Measurements from ENCODE around the gene ZNF681. TPM values are rescaled to one million over a fixed set of nuclear protein-coding genes. Genes with fewer than 3 reads are reported as not detected.

ZNF681 gene
- 5.0 TPM for polyA plus RNA-seq (2013, experiment 1 of 2)
- polyA plus RNA-seq (2013, experiment 2 of 2), result 6.7 TPM

DNA sequence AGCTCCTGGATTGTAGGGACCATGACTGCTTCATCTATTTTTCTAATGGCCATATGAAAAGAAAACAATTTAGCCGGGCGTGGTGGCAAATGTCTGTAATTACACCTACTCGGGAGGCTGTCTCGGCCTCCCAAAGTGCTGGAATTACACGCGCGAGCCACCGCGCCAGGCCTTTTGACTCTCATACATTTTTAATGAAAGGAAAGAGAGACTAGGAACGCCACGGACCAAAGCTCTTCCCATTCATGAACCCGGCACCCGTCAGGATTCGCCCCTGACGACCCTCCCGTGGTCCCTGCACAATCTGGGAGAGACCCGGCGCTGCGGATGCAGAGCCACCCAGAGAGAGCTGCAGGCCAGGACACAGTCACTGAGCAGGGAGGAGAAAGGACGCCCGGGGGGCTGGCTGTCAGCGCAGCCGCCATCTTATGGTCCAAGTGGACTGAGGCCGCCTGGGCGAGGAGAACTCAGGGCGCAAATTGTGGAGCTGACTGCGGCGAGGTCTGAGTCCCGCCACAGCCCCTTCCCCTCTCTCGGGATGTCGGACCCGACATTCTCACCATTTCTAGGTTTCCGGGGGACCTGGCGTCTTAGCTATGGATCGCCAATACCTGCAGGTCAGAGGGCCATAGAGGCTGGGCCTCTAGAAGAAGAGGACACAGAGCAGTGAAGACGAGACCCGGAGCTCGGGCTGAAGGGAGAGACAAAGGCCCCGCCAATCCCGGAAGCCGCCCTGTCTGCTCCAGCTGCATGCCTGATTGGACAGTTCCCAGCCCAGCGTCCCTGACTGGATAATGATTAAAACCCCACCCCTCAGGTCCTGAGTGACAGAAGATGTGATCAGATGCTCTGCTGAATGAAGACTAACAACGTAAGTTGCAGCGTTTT is at the start of gene ZNF681:
Gene ZNF681 (minus strand): TSS at position 705 of the 888 bp plus-strand sequence. CDS start 142 bp downstream, at position 563.
- 1% methylated on average over 44 of the region's 44 CpGs for WGBS
- Histone ChIP-seq H3K27me3 (ENCODE audit: insufficient read depth, low read length) (0 out of 2 replicates have a peak, but pooled peaks cover 2% of the 10 kb centered on the region), H3K9me3 (ENCODE audit: insufficient read depth, low read depth, low read length) (0 out of 2 replicates have a peak, but pooled peaks cover 3% of the 10 kb centered on the region), H3K4me1 (ENCODE audit: insufficient read depth, low read length) (peaks cover 6% of the 10 kb centered on the region; the same call in 1 of the 2 replicates), H3K9ac (ENCODE audit: low read depth, low read length) (peak within 1 kb of the TSS; percentile 85), H3K36me3 (ENCODE audit: insufficient read depth, low read length) (peaks cover 13% of the 10 kb centered on the region), H3K27ac (ENCODE audit: low read depth, low read length) (peak within 1 kb of the TSS; percentile 88), H3K4me3 (ENCODE audit: low read length) (peak within 1 kb of the TSS; percentile 82)

DNA sequence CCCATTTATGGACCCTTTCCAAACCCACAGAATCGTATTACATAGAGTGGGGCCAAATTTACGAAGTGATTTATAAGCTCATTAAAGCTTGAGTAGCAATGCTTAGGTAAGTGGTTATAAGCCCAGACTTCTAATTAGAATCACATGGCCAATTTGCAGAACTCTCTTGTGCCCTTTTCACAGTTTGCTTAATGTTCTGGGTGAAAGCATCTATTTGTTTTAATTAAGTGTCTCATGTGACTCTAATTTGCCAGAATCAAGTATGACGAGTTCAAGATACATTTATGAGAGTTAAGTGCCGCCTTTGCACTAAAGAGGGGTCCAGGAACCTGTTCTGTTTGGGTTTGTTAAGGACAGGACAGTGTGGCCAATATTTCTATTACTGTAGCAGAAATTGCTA is 46.0 kb upstream of the ZNF681 start:
- Histone ChIP-seq H3K27me3 (ENCODE audit: insufficient read depth, low read length) (no peaks in the 10 kb centered on the region), H3K9me3 (ENCODE audit: insufficient read depth, low read depth, low read length) (no peaks in the 10 kb centered on the region), H3K27ac (ENCODE audit: low read depth, low read length) (no peak overlapping the region), H3K9ac (ENCODE audit: low read depth, low read length) (no peak overlapping the region), H3K4me1 (ENCODE audit: insufficient read depth, low read length) (no peaks in the 10 kb centered on the region), H3K36me3 (ENCODE audit: insufficient read depth, low read length) (peaks cover 27% of the 10 kb centered on the region), H3K4me3 (ENCODE audit: low read length) (no peak overlapping the region)
- WGBS, result 95% methylated on average over 4 of the region's 4 CpGs

GRCh38 chr19:23802290-23802689 is 43.6 kb upstream of the ZNF681 start:
- Histone ChIP-seq H3K4me1 (ENCODE audit: insufficient read depth, low read length) (peaks cover 16% of the 10 kb centered on the region; the same call in 1 of the 2 replicates), H3K9ac (ENCODE audit: low read depth, low read length) (no peak overlapping the region), H3K4me3 (ENCODE audit: low read length) (no peak overlapping the region), H3K9me3 (ENCODE audit: insufficient read depth, low read depth, low read length) (no peaks in the 10 kb centered on the region), H3K27me3 (ENCODE audit: insufficient read depth, low read length) (no peaks in the 10 kb centered on the region), H3K27ac (ENCODE audit: low read depth, low read length) (no peak overlapping the region), H3K36me3 (ENCODE audit: insufficient read depth, low read length) (peaks cover 6% of the 10 kb centered on the region)

- H3K27ac ChIP-seq (ENCODE audit: low read depth, low read length), result no peak overlapping the region
- H3K27me3 ChIP-seq (ENCODE audit: insufficient read depth, low read length), result no peaks in the 10 kb centered on the region
- H3K4me3 ChIP-seq (ENCODE audit: low read length), result no peak overlapping the region
- H3K4me1 ChIP-seq (ENCODE audit: insufficient read depth, low read length), result peaks cover 16% of the 10 kb centered on the region; the same call in 1 of the 2 replicates
- WGBS, result 93% methylated on average over 1 of the region's 1 CpG
- H3K9ac ChIP-seq (ENCODE audit: low read depth, low read length), result no peak overlapping the region
- H3K9me3 ChIP-seq (ENCODE audit: insufficient read depth, low read depth, low read length), result no peaks in the 10 kb centered on the region
- H3K36me3 ChIP-seq (ENCODE audit: insufficient read depth, low read length), result peaks cover 3% of the 10 kb centered on the region; the same call in 1 of the 2 replicates
These were observed 43.1 kb upstream of the ZNF681 start for GRCh38 chr19:23801803-23802202.

DNA sequence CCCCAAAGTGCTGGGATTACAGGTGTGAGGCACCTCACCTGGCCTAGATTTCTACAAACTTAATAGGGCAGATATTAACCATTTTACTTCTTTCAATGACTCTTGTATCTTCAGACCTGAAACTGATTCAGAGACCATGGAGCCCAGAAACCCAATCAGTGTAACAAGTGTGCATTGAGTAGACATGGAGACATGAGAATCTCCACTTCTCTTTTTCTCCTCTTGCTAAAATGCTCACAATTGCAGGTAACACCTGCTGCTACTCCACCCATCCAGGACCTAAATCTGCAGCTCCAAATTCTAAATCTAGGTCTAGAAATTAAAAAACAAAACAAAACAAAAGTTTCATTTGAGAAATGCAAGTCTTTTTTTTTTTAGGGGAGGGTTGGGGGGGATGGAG is 42.2 kb upstream of the ZNF681 start:
- H3K36me3 ChIP-seq (ENCODE audit: insufficient read depth, low read length), result peaks cover 3% of the 10 kb centered on the region; the same call in 1 of the 2 replicates
- H3K9ac ChIP-seq (ENCODE audit: low read depth, low read length), result no peak overlapping the region
- no peaks in the 10 kb centered on the region for H3K27me3 ChIP-seq (ENCODE audit: insufficient read depth, low read length)
- no peak overlapping the region for H3K27ac ChIP-seq (ENCODE audit: low read depth, low read length)
- H3K9me3 ChIP-seq (ENCODE audit: insufficient read depth, low read depth, low read length), result no peaks in the 10 kb centered on the region
- H3K4me3 ChIP-seq (ENCODE audit: low read length), result no peak overlapping the region
- peaks cover 16% of the 10 kb centered on the region; the same call in 1 of the 2 replicates for H3K4me1 ChIP-seq (ENCODE audit: insufficient read depth, low read length)

- 97% methylated on average over 3 of the region's 3 CpGs for WGBS
- H3K27ac ChIP-seq (ENCODE audit: low read depth, low read length), result no peak overlapping the region
- H3K4me1 ChIP-seq (ENCODE audit: insufficient read depth, low read length), result peaks cover 16% of the 10 kb centered on the region; the same call in 1 of the 2 replicates
- H3K9me3 ChIP-seq (ENCODE audit: insufficient read depth, low read depth, low read length), result no peaks in the 10 kb centered on the region
- peaks cover 3% of the 10 kb centered on the region; the same call in 1 of the 2 replicates for H3K36me3 ChIP-seq (ENCODE audit: insufficient read depth, low read length)
- H3K4me3 ChIP-seq (ENCODE audit: low read length), result no peak overlapping the region
- no peak overlapping the region for H3K9ac ChIP-seq (ENCODE audit: low read depth, low read length)
- H3K27me3 ChIP-seq (ENCODE audit: insufficient read depth, low read length), result no peaks in the 10 kb centered on the region
These were observed 41.6 kb upstream of the ZNF681 start for GRCh38 chr19:23800271-23800670.

- Histone ChIP-seq H3K36me3 (ENCODE audit: insufficient read depth, low read length) (peaks cover 3% of the 10 kb centered on the region; the same call in 1 of the 2 replicates), H3K27me3 (ENCODE audit: insufficient read depth, low read length) (no peaks in the 10 kb centered on the region), H3K9me3 (ENCODE audit: insufficient read depth, low read depth, low read length) (no peaks in the 10 kb centered on the region), H3K27ac (ENCODE audit: low read depth, low read length) (no peak overlapping the region), H3K4me3 (ENCODE audit: low read length) (no peak overlapping the region), H3K9ac (ENCODE audit: low read depth, low read length) (no peak overlapping the region), H3K4me1 (ENCODE audit: insufficient read depth, low read length) (peaks cover 16% of the 10 kb centered on the region; the same call in 1 of the 2 replicates)
- 94% methylated on average over 3 of the region's 5 CpGs for WGBS
These were observed 40.6 kb upstream of the ZNF681 start for GRCh38 chr19:23799321-23799720.

DNA sequence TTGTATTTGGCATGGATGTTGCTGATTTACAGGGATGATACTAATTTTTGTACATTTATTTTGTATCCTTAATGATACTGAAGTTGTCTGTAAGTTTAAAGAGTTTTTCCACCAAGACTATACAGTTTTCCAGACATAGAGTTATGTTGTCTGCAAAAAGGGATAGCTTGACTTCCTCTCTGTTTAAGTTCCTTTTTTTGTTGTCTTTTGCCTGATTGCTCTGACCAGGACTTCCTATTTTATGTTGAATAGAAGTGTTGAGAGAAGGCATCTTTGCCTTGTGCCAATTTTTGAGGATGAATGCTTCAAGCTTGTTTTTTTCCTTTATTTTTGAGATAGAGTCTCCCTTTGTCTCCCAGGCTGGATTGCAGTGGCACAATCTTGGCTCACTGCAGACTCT is 36.8 kb upstream of the ZNF681 start:
- no peak overlapping the region for H3K4me3 ChIP-seq (ENCODE audit: low read length)
- H3K4me1 ChIP-seq (ENCODE audit: insufficient read depth, low read length), result peaks cover 16% of the 10 kb centered on the region; the same call in 1 of the 2 replicates
- no peak overlapping the region for H3K27ac ChIP-seq (ENCODE audit: low read depth, low read length)
- 0 out of 2 replicates have a peak, but pooled peaks cover 6% of the 10 kb centered on the region for H3K36me3 ChIP-seq (ENCODE audit: insufficient read depth, low read length)
- no peaks in the 10 kb centered on the region for H3K27me3 ChIP-seq (ENCODE audit: insufficient read depth, low read length)
- no peaks in the 10 kb centered on the region for H3K9me3 ChIP-seq (ENCODE audit: insufficient read depth, low read depth, low read length)
- no peak overlapping the region for H3K9ac ChIP-seq (ENCODE audit: low read depth, low read length)

GRCh38 chr19:23792784-23793183 is 34.1 kb upstream of the ZNF681 start:
- H3K27me3 ChIP-seq (ENCODE audit: insufficient read depth, low read length), result no peaks in the 10 kb centered on the region
- peaks cover 25% of the 10 kb centered on the region for H3K36me3 ChIP-seq (ENCODE audit: insufficient read depth, low read length)
- H3K9ac ChIP-seq (ENCODE audit: low read depth, low read length), result no peak overlapping the region
- no peaks in the 10 kb centered on the region for H3K9me3 ChIP-seq (ENCODE audit: insufficient read depth, low read depth, low read length)
- H3K4me3 ChIP-seq (ENCODE audit: low read length), result no peak overlapping the region
- WGBS, result 92% methylated on average over 5 of the region's 5 CpGs
- H3K27ac ChIP-seq (ENCODE audit: low read depth, low read length), result no peak overlapping the region
- H3K4me1 ChIP-seq (ENCODE audit: insufficient read depth, low read length), result peaks cover 4% of the 10 kb centered on the region; the same call in 1 of the 2 replicates

DNA sequence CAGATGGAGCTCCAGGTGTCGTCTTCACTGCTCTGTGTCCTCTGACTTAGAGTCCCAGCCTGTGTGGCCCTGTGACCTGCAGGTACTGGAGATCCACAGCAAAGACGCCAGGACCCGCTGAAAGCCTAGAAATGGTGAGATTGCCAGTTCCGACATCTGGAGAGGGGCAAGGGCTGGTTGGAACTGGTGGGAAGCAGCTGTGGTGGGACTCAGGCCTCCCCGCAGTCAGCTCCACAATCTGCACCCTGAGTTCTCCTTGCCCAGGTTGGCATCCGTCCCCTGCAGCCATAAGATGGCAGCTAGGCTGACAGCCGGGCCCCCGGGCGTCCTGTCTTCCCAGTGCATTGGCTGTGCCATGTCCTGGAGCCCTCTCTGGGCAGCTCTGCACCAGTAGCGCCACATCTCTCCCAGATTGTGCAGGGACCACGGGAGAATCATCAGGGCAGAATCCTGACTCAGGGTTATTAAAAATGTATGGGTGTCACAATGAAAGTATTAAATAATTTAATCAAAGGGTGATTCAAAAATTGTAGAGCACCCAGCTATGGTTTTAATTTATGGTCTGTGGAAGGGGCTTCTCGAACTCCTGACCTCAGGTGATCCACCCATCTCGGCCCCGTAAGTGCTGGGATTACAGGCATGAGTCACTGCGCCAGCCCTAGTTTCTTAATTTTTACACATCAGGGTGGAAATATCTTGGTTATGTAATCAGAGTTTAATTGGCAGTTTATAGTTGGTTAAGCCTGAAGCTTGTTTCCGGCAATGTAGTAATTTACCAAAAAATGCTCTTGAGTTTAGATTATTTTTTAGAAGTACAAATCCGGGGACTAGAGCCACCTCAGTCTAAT is 32.2 kb upstream of the ZNF681 start:
- no peaks in the 10 kb centered on the region for H3K27me3 ChIP-seq (ENCODE audit: insufficient read depth, low read length)
- no peaks in the 10 kb centered on the region for H3K4me1 ChIP-seq (ENCODE audit: insufficient read depth, low read length)
- no peak overlapping the region for H3K4me3 ChIP-seq (ENCODE audit: low read length)
- no peaks in the 10 kb centered on the region for H3K9me3 ChIP-seq (ENCODE audit: insufficient read depth, low read depth, low read length)
- H3K36me3 ChIP-seq (ENCODE audit: insufficient read depth, low read length), result peaks cover 44% of the 10 kb centered on the region
- no peak overlapping the region for H3K27ac ChIP-seq (ENCODE audit: low read depth, low read length)
- no peak overlapping the region for H3K9ac ChIP-seq (ENCODE audit: low read depth, low read length)
- 83% methylated on average over 17 of the region's 17 CpGs for WGBS

DNA sequence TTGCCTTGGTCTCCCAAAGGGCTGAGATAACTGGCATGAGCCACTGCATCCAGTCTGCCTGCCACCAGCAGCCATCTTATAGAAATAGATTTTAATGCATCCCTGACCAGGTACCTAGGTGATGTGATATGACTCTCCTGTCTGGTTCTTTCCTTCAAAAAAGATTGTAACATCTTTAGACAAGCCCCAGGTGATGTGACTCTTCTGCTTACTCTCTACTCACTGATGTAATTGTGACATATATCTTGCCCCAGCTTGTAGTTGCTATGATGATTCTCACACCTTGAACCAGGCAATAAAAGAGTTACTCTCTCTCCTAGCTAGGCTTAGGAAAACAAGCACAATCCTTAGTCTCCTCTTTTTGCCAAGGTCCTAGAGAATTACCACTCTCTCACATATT is 30.6 kb upstream of the ZNF681 start:
- Histone ChIP-seq H3K4me1 (ENCODE audit: insufficient read depth, low read length) (no peaks in the 10 kb centered on the region), H3K36me3 (ENCODE audit: insufficient read depth, low read length) (peaks cover 60% of the 10 kb centered on the region), H3K9me3 (ENCODE audit: insufficient read depth, low read depth, low read length) (no peaks in the 10 kb centered on the region), H3K27ac (ENCODE audit: low read depth, low read length) (no peak overlapping the region), H3K27me3 (ENCODE audit: insufficient read depth, low read length) (no peaks in the 10 kb centered on the region), H3K4me3 (ENCODE audit: low read length) (no peak overlapping the region), H3K9ac (ENCODE audit: low read depth, low read length) (no peak overlapping the region)

Measured in HUES64 (cell line).